Kidney capillary endothelial cell (primary cell): ENCODE results near the gene BLID.

Experiments
- DNase-seq: peaks from one replicate; pipeline ENCODE4 v3.0.0-alpha.2; 2018; ENCODE audit warnings: low spot score

BLID gene

GRCh38 chr11:122081073-122081472 lies 34.9 kb downstream of the BLID start:
- DNase-seq = no peak

GRCh38 chr11:122077459-122077858 lies 38.6 kb downstream of the BLID start:
- DNase-seq = no peak

DNA sequence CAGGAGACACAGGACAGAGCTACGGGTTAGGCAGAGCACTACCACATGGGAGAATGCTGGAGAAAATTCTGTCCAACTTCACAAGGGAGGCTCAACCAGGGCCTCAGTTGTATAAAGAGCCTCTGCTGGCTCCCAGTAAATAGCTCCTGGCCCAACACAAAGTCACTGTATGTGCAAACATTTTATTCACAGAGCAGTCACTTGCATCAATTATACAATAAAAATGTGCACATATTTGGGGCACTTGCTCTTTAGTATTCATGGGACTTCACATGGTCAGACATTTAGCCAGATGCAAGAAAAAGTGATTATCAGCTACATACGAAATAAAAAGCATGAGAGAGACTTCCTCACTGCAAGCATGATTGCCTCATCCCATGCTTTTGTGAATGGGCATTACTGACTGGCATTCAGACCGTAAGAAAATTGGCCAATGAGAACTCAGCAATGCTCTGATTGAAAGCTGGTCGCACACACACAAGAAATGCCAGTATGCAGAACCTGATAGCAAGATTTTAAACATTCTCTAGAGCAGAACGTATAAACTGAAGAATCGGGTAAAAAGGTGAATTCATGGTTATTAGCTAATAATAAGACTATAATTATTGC lies 39.4 kb downstream of the BLID start:
- no peak for DNase-seq

DNA sequence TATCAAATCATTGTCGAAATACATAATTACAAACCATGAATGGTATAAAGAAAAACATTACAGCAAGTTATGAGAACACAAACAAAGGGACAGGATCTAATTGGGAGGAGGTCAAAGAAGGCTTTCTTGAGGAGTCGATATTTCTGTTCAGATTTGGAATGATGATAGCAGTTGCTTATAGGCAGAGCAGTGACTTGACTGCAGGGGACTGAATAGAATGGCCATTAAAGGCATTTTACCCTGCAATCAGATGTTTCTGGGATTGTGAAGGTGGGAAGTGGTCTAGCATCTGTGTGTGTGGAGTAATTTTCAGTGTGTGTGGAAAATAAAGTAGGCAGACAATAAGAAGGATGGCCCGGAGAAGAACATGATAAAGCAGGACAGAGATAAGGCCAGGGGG lies 41.0 kb downstream of the BLID start:
- no peak for DNase-seq

- DNase-seq = no peak
These were observed 42.0 kb downstream of the BLID start for GRCh38 chr11:122074022-122074421.

- no peak for DNase-seq
These were observed 44.3 kb downstream of the BLID start for GRCh38 chr11:122071709-122072202.

DNA sequence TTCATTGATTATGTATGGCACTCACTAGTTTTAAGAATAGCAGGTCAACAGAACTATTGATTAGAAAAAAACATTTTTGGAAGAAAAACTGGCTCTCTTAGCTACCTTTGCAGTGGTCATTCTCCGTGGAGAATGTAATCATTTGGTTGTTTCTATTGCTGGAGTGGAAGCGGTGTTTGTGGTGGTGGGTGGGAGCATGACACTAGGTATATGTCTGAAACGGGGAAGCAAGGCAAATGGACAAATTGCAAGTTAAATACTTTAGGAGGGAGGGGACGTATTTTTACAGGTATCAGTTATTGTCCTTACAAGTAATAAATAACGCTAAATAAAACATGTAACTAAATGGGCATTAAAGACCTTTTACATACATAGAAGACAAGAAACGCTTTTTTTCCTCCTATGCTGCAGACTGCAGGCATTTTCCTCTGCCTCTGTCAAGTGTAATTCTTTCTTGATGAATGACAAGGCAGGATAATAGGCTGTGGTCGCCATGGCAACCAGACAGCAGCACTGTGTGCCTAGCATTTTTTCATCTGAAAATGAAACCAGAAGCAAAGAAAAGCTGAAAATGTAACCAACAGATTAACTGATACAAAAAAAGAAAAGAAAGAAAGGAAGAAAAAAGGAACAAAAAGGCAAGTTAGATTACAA lies 46.2 kb downstream of the BLID start:
- peak; percentile 67 for DNase-seq

DNA sequence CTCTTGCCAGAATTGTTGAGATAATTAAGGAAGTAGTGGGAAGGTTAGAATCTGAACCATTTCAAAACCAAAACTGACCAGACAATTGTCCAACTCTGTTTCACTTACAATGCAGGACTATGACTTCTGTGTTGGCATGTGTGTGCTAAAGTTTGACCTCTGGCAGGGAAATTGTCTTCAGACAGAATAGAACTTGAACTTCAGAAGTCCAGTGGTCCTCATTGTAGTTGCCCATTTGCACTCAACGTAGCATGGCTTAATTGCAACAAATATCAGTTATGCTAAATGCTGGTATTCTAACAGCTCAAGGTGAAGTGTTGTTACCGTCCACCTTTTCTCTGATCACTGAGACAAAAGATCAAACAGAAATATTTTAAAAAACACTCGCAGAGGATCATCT lies 47.2 kb downstream of the BLID start:
- DNase-seq = no peak

DNA sequence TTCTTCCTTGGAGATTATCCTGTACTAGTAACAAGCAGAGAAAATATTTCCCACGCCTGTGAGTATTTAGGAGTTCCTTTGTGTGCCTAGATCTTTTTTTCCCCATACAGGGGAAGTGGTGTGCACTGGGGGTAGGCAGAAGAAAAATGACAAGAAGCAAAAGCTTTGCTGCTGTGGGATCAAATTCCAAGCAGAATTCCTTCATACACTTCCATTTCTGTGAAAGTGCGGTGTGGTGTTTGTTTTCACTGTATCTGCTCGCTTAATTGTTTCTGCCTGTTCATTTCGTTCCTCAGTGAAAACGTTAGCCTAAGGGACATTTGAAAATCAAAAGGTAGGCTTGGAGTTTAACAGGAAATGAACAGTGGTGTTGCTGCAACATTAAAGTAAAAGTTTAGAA lies 47.9 kb downstream of the BLID start:
- no peak for DNase-seq
